A549 (cell line): ENCODE data around the gene SLC5A10. TPM values are rescaled to one million over a fixed set of nuclear protein-coding genes. Genes with fewer than 3 reads are reported as not detected.

Experiments
- ATAC-seq, 2 experiments: fragments of 200-7000 bp in 1 of 2; fragments of >200 bp in 1 of 2; cut with Nextera tagmentation in 1 of 2; cut with Tn5 transposase in 1 of 2; 3 replicates each; pipeline versions ENCODE4 v1.8.0 to v1.9.1; 2018 to 2020; ENCODE audit warnings: mild to moderate bottlenecking in 1 of 2, moderate library complexity in 1 of 2
- CTCF ChIA-PET: fragments of 300-600 bp; sonication (Branson Sonifier 250); formaldehyde crosslinking; extraction: SDS; loops from one replicate; lab custom pipeline; 2021; ENCODE audit warnings: antibody characterized with exemption, inconsistent platforms; lab: Yijun Ruan, JAX
- POLR2A ChIA-PET: fragments of 350-600 bp; formaldehyde crosslinking; extraction: SDS; loops from one replicate; lab custom pipeline; 2021; ENCODE audit warnings: antibody characterized with exemption, inconsistent platforms; lab: Yijun Ruan, JAX
- DNase-seq, 2 experiments: peaks; one replicate each; pipeline versions ENCODE4 v3.0.0 to v3.0.0-alpha.2; 2011 to 2016; ENCODE audit warnings: low read depth in 1 of 2, low spot score in 1 of 2
- FAIRE-seq: peaks from 2 replicates; lab custom pipeline; 2011; peaks lifted over from hg19 to GRCh38; lab: Jason Lieb, UNC
- H3K27ac ChIP-seq, 2 experiments: fragments of >200 bp; sonication (Bioruptor Twin); formaldehyde crosslinking; 3 replicates each; pipeline ENCODE4 v1.5.1; 2016 to 2017
- H3K4me1 ChIP-seq: fragments of >200 bp; sonication (Bioruptor Twin); formaldehyde crosslinking; 3 replicates; pipeline ENCODE4 v1.6.1; 2016
- H3K4me2 ChIP-seq: fragments of >200 bp; sonication (Bioruptor Twin); formaldehyde crosslinking; 3 replicates; pipeline ENCODE4 v1.6.1; 2016
- H3K4me3 ChIP-seq: fragments of >200 bp; sonication (Bioruptor Twin); formaldehyde crosslinking; 3 replicates; pipeline ENCODE4 v1.5.1; 2016
- H3K9me3 ChIP-seq: fragments of >200 bp; sonication (Bioruptor Twin); formaldehyde crosslinking; 3 replicates; pipeline ENCODE4 v1.6.1; 2016
- CBX8 ChIP-seq: fragments of 200-600 bp; sonication (generic); IDR thresholded peaks from 2 replicates; pipeline ENCODE4 v1.6.1; 2016
- CEBPB ChIP-seq, 2 experiments: fragments of >200 bp in 1 of 2; sonication (Bioruptor Twin) in 1 of 2; formaldehyde crosslinking in 1 of 2; IDR thresholded peaks; 2 replicates each; pipeline ENCODE4 v1.6.1; 2012 to 2016
- CHD2 ChIP-seq: fragments of 150-350 bp; IDR thresholded peaks from 2 replicates; pipeline ENCODE4 v1.6.1; 2014; ENCODE audit warnings: low read length; ENCODE audit not compliant: partially characterized antibody
- CHD4 ChIP-seq: fragments of 200-600 bp; sonication (generic); IDR thresholded peaks from 2 replicates; pipeline ENCODE4 v1.6.1; 2016; ENCODE audit warnings: antibody characterized with exemption, mild to moderate bottlenecking, borderline replicate concordance
- EHF ChIP-seq: fragments of 250-450 bp; sonication (Bioruptor Pico); IDR thresholded peaks from 2 replicates; pipeline ENCODE4 v1.5.0; 2020; ENCODE audit warnings: mild to moderate bottlenecking
- ESRRA ChIP-seq: fragments of 150-350 bp; IDR thresholded peaks from 2 replicates; pipeline ENCODE4 v1.6.1; 2014; ENCODE audit warnings: mild to moderate bottlenecking, low read length, borderline replicate concordance
- FOXS1 ChIP-seq: fragments of 250-450 bp; sonication (Bioruptor Pico); IDR thresholded peaks from 2 replicates; pipeline ENCODE4 v1.5.0; 2020; ENCODE audit warnings: mild to moderate bottlenecking, moderate library complexity
- GATA3 ChIP-seq: IDR thresholded peaks from 2 replicates; pipeline ENCODE4 v1.6.1; 2012; ENCODE audit warnings: borderline replicate concordance
- HOXB13 ChIP-seq: fragments of 250-450 bp; sonication (Bioruptor Pico); IDR thresholded peaks from 2 replicates; pipeline ENCODE4 v1.5.0; 2020; ENCODE audit warnings: low read depth, mild to moderate bottlenecking, moderate library complexity
- HOXB5 ChIP-seq: fragments of 250-450 bp; sonication (Bioruptor Pico); IDR thresholded peaks from 2 replicates; pipeline ENCODE4 v1.5.0; 2020; ENCODE audit warnings: mild to moderate bottlenecking, moderate library complexity
- JUN ChIP-seq, 2 experiments: fragments of >200 bp; sonication (Bioruptor Twin); formaldehyde crosslinking; IDR thresholded peaks; 2 replicates in 1 of 2; 3 replicates in 1 of 2; pipeline ENCODE4 v1.6.1; 2016 to 2017
- JUNB ChIP-seq: fragments of >200 bp; sonication (Bioruptor Twin); formaldehyde crosslinking; IDR thresholded peaks from 2 replicates; pipeline ENCODE4 v1.6.1; 2016
- MAFK ChIP-seq: fragments of 450-650 bp; IDR thresholded peaks from 2 replicates; pipeline ENCODE4 v1.6.1; 2014; ENCODE audit not compliant: partially characterized antibody
- MYC ChIP-seq: IDR thresholded peaks from 2 replicates; pipeline ENCODE4 v1.6.1; 2012; ENCODE audit warnings: mild to moderate bottlenecking, inconsistent platforms, low read length, improper control_type of control experiment, borderline replicate concordance
- NFE2L2 ChIP-seq: fragments of 150-350 bp; conservative IDR thresholded peaks from 2 replicates; pipeline ENCODE4 v1.6.1; 2014; ENCODE audit warnings: low read length
- PHF8 ChIP-seq: fragments of 200-600 bp; sonication (generic); IDR thresholded peaks from 2 replicates; pipeline ENCODE4 v1.6.1; 2016; ENCODE audit warnings: low read depth, mild to moderate bottlenecking, antibody characterized with exemption, moderate library complexity, borderline replicate concordance
- POLR2A ChIP-seq: IDR thresholded peaks from 2 replicates; pipeline ENCODE4 v1.6.1; 2012; ENCODE audit warnings: mild to moderate bottlenecking, low read length
- POLR2AphosphoS2 ChIP-seq: conservative IDR thresholded peaks from 2 replicates; pipeline ENCODE4 v1.6.1; 2012; ENCODE audit warnings: low read length, improper control_type of control experiment, inconsistent platforms
- RAD21 ChIP-seq, 2 experiments: fragments of >200 bp in 1 of 2; sonication (Bioruptor Twin) in 1 of 2; formaldehyde crosslinking in 1 of 2; IDR thresholded peaks in 1 of 2; conservative IDR thresholded peaks in 1 of 2; 2 replicates in 1 of 2; 3 replicates in 1 of 2; pipeline ENCODE4 v1.6.1; 2012 to 2018; ENCODE audit warnings: inconsistent platforms in 1 of 2
- RCOR1 ChIP-seq: fragments of 150-350 bp; IDR thresholded peaks from 2 replicates; pipeline ENCODE4 v1.6.1; 2014; ENCODE audit warnings: antibody characterized with exemption, low read length, low read depth
- SMC3 ChIP-seq: fragments of >200 bp; sonication (Bioruptor Twin); formaldehyde crosslinking; IDR thresholded peaks from 3 replicates; pipeline ENCODE4 v1.6.1; 2018; ENCODE audit warnings: inconsistent platforms
- TFCP2L1 ChIP-seq: fragments of 250-450 bp; sonication (Bioruptor Pico); IDR thresholded peaks from 2 replicates; pipeline ENCODE4 v1.5.0; 2021; ENCODE audit warnings: mild to moderate bottlenecking
- TP53 ChIP-seq: fragments of 250-450 bp; sonication (Bioruptor Pico); IDR thresholded peaks from 2 replicates; pipeline ENCODE4 v1.5.0; 2021; ENCODE audit warnings: mild to moderate bottlenecking, moderate library complexity
- ZNF302 ChIP-seq: fragments of 250-450 bp; sonication (Bioruptor Pico); IDR thresholded peaks from 2 replicates; pipeline ENCODE4 v1.9.0; 2021; ENCODE audit warnings: inconsistent platforms, mild to moderate bottlenecking, moderate library complexity
- WGBS: methylation state at CpG from one replicate; pipeline ENCODE4 v1.1.6; 2017; ENCODE audit errors: missing lambda C conversion rate; 5-methylcytosine and 5-hydroxymethylcytosine counted together
- polyA plus RNA-seq, 4 experiments: library from polyadenylated mRNA; depleted of rRNA in 3 of 4; stranded (reverse); fragments of >200 nt; fragmentation: RNase III in 1 of 4; extraction: RNeasy Plus Mini Kit Qiagen cat#74134 plus additional on column Dnase treatment in 1 of 4; gene quantifications; 2 replicates in 3 of 4; 3 replicates in 1 of 4; pipeline ENCODE4 v1.2.3, GENCODE V29; 2011 to 2017
- TF ChIP-seq, protein P1 (sequence below): fragments of 250-450 bp; sonication (Bioruptor Pico); IDR thresholded peaks from 2 replicates; pipeline ENCODE4 v1.5.0; 2020; ENCODE audit warnings: low read depth, mild to moderate bottlenecking, moderate library complexity
- TF ChIP-seq, protein P2 (sequence below): IDR thresholded peaks from 2 replicates; pipeline ENCODE4 v1.6.1; 2012
- TF ChIP-seq, protein P3 (sequence below): fragments of 450-650 bp; IDR thresholded peaks from 2 replicates; pipeline ENCODE4 v1.6.1; 2014; ENCODE audit warnings: antibody characterized with exemption
- TF ChIP-seq, protein P4 (sequence below): fragments of 250-450 bp; sonication (Bioruptor Pico); IDR thresholded peaks from 2 replicates; pipeline ENCODE4 v1.5.0; 2021; ENCODE audit warnings: mild to moderate bottlenecking, moderate library complexity, borderline replicate concordance
- TF ChIP-seq, protein P5 (sequence below): IDR thresholded peaks from 2 replicates; pipeline ENCODE4 v1.6.1; 2012

The SLC5A10 gene
- polyA plus RNA-seq, 2 of the 4 experiments (the other 2 are of a cell fraction): 0.15 to 0.28 TPM

DNA sequence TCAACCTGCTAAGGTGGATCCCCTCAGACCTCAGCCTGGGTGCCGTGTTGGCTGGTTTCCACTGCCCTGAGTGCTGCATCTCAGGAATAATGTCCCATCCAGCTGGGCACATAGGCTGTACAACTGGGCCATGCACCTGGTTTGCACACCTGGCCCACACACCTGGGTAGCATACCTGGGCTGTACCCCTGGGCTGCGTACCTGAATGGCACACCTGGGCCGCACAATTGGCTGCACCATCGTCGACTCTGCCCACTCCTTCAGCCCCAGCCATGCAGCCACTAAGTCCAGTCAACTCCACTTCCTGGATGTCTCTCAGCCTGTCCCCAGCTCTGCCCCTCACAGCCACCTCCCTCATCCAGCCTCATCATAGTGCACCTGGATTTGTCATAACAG is 7.9 kb downstream of the SLC5A10 start:
- TF ChIP-seq RCOR1: no peak
- TF ChIP-seq TFCP2L1: no peak
- ATAC-seq (no peak), FAIRE-seq (no peak), DNase-seq (no peak)
- Histone ChIP-seq H3K4me2 (no peak overlapping the region), H3K4me3 (no peak overlapping the region), H3K27ac (0 out of 6 replicates have a peak overlapping the region, but pooled peaks of 1 of the 2 experiments have one; percentile 86), H3K4me1 (peaks cover 25% of the 10 kb centered on the region), H3K9me3 (no peaks in the 10 kb centered on the region)
- POLR2A ChIA-PET: no interaction called here
- CTCF ChIA-PET: interaction anchor here (1.0 to 8.8 kb wide), 24 partner anchors 7 to 334 kb away, joined by 3 to 215 read pairs (median 16); partner anchors contain the start of genes FAM83G and SLC5A10
- WGBS: 87% methylated on average over 5 of the region's 5 CpGs

- DNase-seq: no peak
- no peak for FAIRE-seq
- CTCF ChIA-PET: interaction anchor here (1.0 to 8.8 kb wide), 33 partner anchors 8 to 334 kb away, joined by 3 to 215 read pairs (median 12); partner anchors contain the start of genes FAM83G and SLC5A10
- no peak for ATAC-seq
- 82% methylated on average over 10 of the region's 15 CpGs for WGBS
- POLR2A ChIA-PET: no interaction called here
- no peak overlapping the region; the same call in 2 of the 3 replicates for H3K4me2 ChIP-seq
- H3K27ac ChIP-seq: peak overlapping the region; percentile 21 to 86; a peak in 5 of 6 replicates
- TF ChIP-seq NFE2L2 (no peak), GATA3 (no peak), MYC (no peak)
- TF ChIP-seq, protein P1, sequence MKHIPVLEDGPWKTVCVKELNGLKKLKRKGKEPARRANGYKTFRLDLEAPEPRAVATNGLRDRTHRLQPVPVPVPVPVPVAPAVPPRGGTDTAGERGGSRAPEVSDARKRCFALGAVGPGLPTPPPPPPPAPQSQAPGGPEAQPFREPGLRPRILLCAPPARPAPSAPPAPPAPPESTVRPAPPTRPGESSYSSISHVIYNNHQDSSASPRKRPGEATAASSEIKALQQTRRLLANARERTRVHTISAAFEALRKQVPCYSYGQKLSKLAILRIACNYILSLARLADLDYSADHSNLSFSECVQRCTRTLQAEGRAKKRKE (CRISPR knock-in tag): no peak
- TF ChIP-seq, protein P2, sequence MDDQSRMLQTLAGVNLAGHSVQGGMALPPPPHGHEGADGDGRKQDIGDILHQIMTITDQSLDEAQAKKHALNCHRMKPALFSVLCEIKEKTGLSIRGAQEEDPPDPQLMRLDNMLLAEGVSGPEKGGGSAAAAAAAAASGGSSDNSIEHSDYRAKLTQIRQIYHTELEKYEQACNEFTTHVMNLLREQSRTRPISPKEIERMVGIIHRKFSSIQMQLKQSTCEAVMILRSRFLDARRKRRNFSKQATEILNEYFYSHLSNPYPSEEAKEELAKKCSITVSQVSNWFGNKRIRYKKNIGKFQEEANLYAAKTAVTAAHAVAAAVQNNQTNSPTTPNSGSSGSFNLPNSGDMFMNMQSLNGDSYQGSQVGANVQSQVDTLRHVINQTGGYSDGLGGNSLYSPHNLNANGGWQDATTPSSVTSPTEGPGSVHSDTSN: no peak
- no peak overlapping the region for H3K4me3 ChIP-seq
- no peaks in the 10 kb centered on the region for H3K9me3 ChIP-seq
- peaks cover 27% of the 10 kb centered on the region for H3K4me1 ChIP-seq
Measured at GRCh38 chr17:18960241-18960665, 8.3 kb downstream of the SLC5A10 start.

DNA sequence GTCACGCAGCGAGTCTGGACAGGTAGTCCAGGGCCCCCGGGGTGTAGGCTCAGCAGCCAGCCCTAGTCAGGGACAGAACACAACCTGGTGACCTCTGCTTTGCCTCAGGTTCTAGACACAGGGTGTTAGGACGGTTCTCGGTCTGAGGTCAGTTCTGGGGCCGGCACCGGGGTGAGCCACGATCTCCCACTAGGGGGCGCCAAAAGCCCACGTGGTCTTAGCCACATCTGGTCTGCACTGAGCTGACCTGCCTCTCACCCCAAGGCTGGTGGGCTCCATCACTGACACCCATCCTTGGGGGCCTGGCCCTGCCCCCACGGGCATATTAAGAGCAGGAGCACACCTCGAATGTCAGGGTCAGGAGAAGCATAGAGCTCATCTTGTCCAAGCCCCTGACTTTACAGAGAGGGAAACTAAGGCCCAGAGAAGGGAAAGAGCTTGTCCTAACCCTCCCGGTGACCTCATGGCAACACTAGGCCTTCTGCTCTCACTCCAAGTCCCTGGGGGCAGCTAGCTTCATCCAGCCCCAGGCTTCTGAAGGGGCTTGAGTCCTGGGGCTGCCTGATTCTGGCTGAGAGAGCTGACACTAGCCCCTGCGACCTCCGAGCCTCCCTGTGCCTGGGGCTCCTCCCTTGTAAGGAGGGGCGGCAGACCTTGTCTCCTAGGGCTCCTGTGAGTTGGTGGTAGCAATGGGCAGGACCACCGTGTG is 9.0 kb downstream of the SLC5A10 start:
- H3K4me3 ChIP-seq: no peak overlapping the region
- H3K27ac ChIP-seq: peak overlapping the region; percentile 65 to 86
- peak; percentile 77 to 90 for DNase-seq
- peaks cover 34% of the 10 kb centered on the region for H3K4me1 ChIP-seq
- 30% methylated on average over 17 of the region's 17 CpGs for WGBS
- FAIRE-seq: peak; percentile 32
- peak; percentile 72 to 92 for ATAC-seq
- CTCF ChIA-PET: interaction anchor here (0.6 to 8.8 kb wide), 44 partner anchors 8 to 335 kb away, joined by 3 to 215 read pairs (median 8); partner anchors contain the start of genes FAM83G and SLC5A10
- no peaks in the 10 kb centered on the region for H3K9me3 ChIP-seq
- POLR2A ChIA-PET: interaction anchor here (0.6 to 1.0 kb wide), 3 partner anchors 44 to 104 kb away, joined by 3 to 4 read pairs (median 3); partner anchors contain the start of gene FAM83G
- peak overlapping the region; percentile 27; the same call in 2 of the 3 replicates for H3K4me2 ChIP-seq
- TF ChIP-seq CBX8: no peak
- TF ChIP-seq NFE2L2: no peak
- TF ChIP-seq POLR2AphosphoS2: no peak
- TF ChIP-seq MAFK: no peak
- no peak for TF ChIP-seq HOXB5 (CRISPR knock-in tag)
- TF ChIP-seq, protein P3, sequence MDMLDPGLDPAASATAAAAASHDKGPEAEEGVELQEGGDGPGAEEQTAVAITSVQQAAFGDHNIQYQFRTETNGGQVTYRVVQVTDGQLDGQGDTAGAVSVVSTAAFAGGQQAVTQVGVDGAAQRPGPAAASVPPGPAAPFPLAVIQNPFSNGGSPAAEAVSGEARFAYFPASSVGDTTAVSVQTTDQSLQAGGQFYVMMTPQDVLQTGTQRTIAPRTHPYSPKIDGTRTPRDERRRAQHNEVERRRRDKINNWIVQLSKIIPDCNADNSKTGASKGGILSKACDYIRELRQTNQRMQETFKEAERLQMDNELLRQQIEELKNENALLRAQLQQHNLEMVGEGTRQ: peak; percentile 67
- TF ChIP-seq TFCP2L1: no peak
- TF ChIP-seq, protein P4, sequence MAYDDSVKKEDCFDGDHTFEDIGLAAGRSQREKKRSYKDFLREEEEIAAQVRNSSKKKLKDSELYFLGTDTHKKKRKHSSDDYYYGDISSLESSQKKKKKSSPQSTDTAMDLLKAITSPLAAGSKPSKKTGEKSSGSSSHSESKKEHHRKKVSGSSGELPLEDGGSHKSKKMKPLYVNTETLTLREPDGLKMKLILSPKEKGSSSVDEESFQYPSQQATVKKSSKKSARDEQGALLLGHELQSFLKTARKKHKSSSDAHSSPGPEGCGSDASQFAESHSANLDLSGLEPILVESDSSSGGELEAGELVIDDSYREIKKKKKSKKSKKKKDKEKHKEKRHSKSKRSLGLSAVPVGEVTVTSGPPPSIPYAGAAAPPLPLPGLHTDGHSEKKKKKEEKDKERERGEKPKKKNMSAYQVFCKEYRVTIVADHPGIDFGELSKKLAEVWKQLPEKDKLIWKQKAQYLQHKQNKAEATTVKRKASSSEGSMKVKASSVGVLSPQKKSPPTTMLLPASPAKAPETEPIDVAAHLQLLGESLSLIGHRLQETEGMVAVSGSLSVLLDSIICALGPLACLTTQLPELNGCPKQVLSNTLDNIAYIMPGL (CRISPR knock-in tag): no peak
- TF ChIP-seq RAD21 (conservative IDR thresholded peaks at IDR 0.05 in 1 of 2, IDR thresholded peaks at IDR 0.05 in 1 of 2): peak; percentile 99
- no peak for TF ChIP-seq ZNF302
- no peak for TF ChIP-seq CHD2
- no peak for TF ChIP-seq HOXB13 (CRISPR knock-in tag)
- TF ChIP-seq JUN (IDR thresholded peaks at IDR 0.05): no peak
- TF ChIP-seq, protein P5, sequence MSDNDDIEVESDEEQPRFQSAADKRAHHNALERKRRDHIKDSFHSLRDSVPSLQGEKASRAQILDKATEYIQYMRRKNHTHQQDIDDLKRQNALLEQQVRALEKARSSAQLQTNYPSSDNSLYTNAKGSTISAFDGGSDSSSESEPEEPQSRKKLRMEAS: peak; percentile 89
- no peak for TF ChIP-seq CEBPB (IDR thresholded peaks at IDR 0.05)
- peak; percentile 81; the same call in 1 of the 2 replicates for TF ChIP-seq MYC
- TF ChIP-seq POLR2A: no peak
- TF ChIP-seq EHF (CRISPR knock-in tag): no peak
- TF ChIP-seq JUNB: no peak
- TF ChIP-seq RCOR1: no peak
- TF ChIP-seq SMC3: peak; percentile 98
- no peak for TF ChIP-seq TP53 (CRISPR knock-in tag)
- TF ChIP-seq FOXS1 (CRISPR knock-in tag): no peak
- TF ChIP-seq PHF8: no peak
- TF ChIP-seq CHD4: no peak
- no peak for TF ChIP-seq ESRRA
